ENCODE measurements around the gene USP26.
A peak's percentile ranks its signal among the peaks of the same experiment; 100 is the strongest.

USP26 gene

GRCh38 chrX:133007458-133007857 is 89.5 kb downstream of the USP26 start:
- TF ChIP-seq CTCF (conservative IDR thresholded peaks at IDR 0.05) (no peak), ZFX (IDR thresholded peaks at IDR 0.05) (no peak)
- no peak overlapping the region for H3K27ac ChIP-seq

DNA sequence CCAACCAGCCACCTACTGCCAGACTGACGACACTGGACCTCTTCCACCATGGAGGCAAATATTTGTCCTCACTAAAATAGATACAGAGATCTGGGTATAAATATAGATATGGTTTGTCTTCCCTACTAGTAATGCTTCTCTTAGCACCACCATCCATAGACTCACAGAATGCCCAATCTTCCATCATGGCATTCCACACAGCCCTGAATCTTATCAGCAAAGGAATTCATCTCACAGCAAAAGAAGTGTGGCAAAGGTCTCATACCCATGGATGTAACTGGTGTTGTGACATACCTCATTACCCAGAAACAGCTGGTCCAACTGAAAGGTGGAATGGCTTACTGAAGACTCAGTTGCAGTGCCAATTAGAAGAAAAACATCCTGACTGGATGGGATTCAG is 91.3 kb downstream of the USP26 start:
- no peak overlapping the region for H3K27ac ChIP-seq
- TF ChIP-seq ZFX (IDR thresholded peaks at IDR 0.05) (no peak), CTCF (conservative IDR thresholded peaks at IDR 0.05) (no peak)

DNA sequence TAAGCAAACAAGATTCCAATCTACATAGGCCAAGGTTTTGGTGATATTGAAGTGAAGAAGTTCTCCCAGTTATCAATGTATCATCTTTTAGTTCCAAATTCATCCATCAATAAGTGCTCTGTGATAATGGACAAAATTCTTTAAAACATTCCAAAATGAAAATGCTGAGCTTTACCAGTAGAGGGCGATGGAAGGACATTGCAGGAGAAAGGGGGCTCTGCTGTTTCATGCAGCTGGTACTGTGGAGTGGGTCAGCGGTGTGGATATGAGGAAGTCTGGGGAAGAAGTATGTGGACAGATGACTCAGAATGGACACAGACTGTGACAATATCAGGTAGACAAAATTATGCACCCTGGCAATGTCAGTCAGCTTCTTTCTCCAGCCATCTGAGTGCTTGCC is 91.9 kb downstream of the USP26 start:
- TF ChIP-seq ZFX (IDR thresholded peaks at IDR 0.05): no peak
- TF ChIP-seq CTCF (conservative IDR thresholded peaks at IDR 0.05): peak; percentile 71
- H3K27ac ChIP-seq: no peak overlapping the region

GRCh38 chrX:132999209-132999608 is 97.7 kb downstream of the USP26 start:
- no peak overlapping the region for H3K27ac ChIP-seq
- TF ChIP-seq CTCF (conservative IDR thresholded peaks at IDR 0.05) (no peak), ZFX (IDR thresholded peaks at IDR 0.05) (no peak)

- no peak for TF ChIP-seq ZFX (IDR thresholded peaks at IDR 0.05)
- no peak for TF ChIP-seq CTCF (conservative IDR thresholded peaks at IDR 0.05)
These were observed 106.1 kb downstream of the USP26 start for GRCh38 chrX:132990835-132991234.

DNA sequence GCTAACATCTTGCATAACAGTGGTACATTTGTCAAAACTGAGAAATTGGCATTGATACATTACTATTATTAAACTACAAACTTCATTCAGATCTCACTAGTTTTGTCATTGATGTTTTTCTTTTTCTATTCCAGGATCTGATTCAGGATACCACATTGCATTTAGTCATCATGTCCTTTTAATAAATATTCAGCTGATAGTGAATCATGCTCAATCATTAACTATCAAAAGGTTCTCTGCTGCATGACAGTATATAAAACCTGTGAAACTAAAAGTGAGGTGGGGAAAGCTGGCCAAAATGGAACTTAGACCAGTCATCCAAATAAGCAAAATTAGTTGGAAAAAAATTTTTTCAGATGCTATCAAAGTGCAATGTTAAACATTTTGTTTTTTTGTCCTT is 110.4 kb downstream of the USP26 start:
- TF ChIP-seq ZFX (IDR thresholded peaks at IDR 0.05): no peak
- TF ChIP-seq CTCF (conservative IDR thresholded peaks at IDR 0.05): no peak
- no peak overlapping the region for H3K27ac ChIP-seq

More at GRCh38 chrX:132990835-132991234, 106.1 kb downstream of the USP26 start:
- no peak overlapping the region for H3K27ac ChIP-seq

DNA sequence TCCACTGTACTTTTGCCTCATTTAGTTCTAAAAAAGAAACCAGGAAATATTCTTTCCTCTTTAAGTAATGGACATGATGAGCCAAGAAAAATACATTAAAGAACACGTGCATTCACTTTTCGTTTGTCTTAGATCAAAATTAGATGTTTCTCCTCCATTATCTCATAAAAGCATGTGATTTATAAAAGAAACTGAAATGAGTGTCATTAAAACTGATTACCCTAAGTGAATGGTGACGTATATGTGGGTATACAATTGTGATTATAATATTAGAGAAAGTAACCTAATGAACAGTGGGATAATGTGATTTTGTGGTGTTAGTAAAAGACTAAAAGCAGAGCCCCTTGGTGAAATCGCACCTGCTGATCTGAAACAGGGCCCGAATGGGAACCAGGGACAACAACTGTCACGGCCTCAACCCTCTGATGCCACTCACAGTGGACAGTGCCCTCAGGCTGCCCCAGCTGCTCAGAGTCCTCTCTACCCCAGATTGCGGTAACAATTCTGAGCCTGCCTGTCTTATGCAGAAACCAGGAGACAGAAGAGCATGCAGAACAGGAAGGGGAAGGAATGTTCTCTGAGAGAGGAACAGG is 112.8 kb downstream of the USP26 start:
- H3K27ac ChIP-seq: no peak overlapping the region
- TF ChIP-seq CTCF (conservative IDR thresholded peaks at IDR 0.05): no peak
- TF ChIP-seq ZFX (IDR thresholded peaks at IDR 0.05): no peak

All from C4-2B (cell line).